CD4-positive, alpha-beta T cell (primary cell): ENCODE measurements around the gene WFDC13. TPM values are rescaled to one million over a fixed set of nuclear protein-coding genes. Genes with fewer than 3 reads are reported as not detected.

ENCODE experiments used
- ATAC-seq: fragments of 200-7000 bp; cut with Tn5 transposase; one replicate; pipeline ENCODE4 v1.10.0; 2022; ENCODE audit warnings: mild to moderate bottlenecking; ENCODE audit not compliant: poor library complexity
- CTCF ChIA-PET: fragments of 350-600 bp; sonication (Branson Sonifier 250); formaldehyde crosslinking; loops from one replicate; lab custom pipeline; 2021; ENCODE audit warnings: antibody characterized with exemption, inconsistent platforms; lab: Charles Lee
- POLR2A ChIA-PET: fragments of 350-600 bp; sonication (Branson Sonifier 250); formaldehyde crosslinking; loops from one replicate; lab custom pipeline; 2021; ENCODE audit warnings: antibody characterized with exemption, inconsistent platforms; lab: Charles Lee
- DNase-seq, 14 experiments: peaks; one replicate each; pipeline ENCODE4 v3.0.0-alpha.2; 2013 to 2020; ENCODE audit warnings: mixed read lengths in 2 of 14
- H3K27ac ChIP-seq, 2 donors: one replicate each; pipeline versions ENCODE4 v1.5.1 to v1.7.0; 2013; ENCODE audit warnings: low read length in 2 of 2, low read depth in 1 of 2, mild to moderate bottlenecking in 1 of 2
- H3K27me3 ChIP-seq, 2 experiments: 1 replicate in 1 of 2; 2 replicates in 1 of 2; pipeline versions ENCODE4 v1.6.1 to v1.7.0; 2013; ENCODE audit warnings: low read length in 2 of 2, control low read depth in 1 of 2, mild to moderate bottlenecking in 1 of 2, moderate library complexity in 1 of 2; ENCODE audit not compliant: insufficient read depth in 2 of 2, control insufficient read depth in 1 of 2
- H3K36me3 ChIP-seq: one replicate; pipeline ENCODE4 v1.6.1; 2013; ENCODE audit warnings: low read length, control low read depth; ENCODE audit not compliant: insufficient read depth
- H3K4me1 ChIP-seq: one replicate; pipeline ENCODE4 v1.6.1; 2013; ENCODE audit warnings: low read length, control low read depth; ENCODE audit not compliant: insufficient read depth
- H3K4me3 ChIP-seq: one replicate; pipeline ENCODE4 v1.5.1; 2013; ENCODE audit warnings: mild to moderate bottlenecking, low read length, moderate library complexity
- H3K9me3 ChIP-seq, 2 experiments: 1 replicate in 1 of 2; 2 replicates in 1 of 2; pipeline versions ENCODE4 v1.6.1 to v1.7.0; 2013; ENCODE audit warnings: low read length in 2 of 2, mild to moderate bottlenecking in 2 of 2, control low read depth in 1 of 2, moderate library complexity in 1 of 2; ENCODE audit not compliant: control insufficient read depth in 1 of 2, insufficient read depth in 1 of 2
- H3K27ac Mint-ChIP-seq: one replicate; pipeline ENCODE4 v1.8.0; 2020; ENCODE audit warnings: mixed read lengths
- H3K27me3 Mint-ChIP-seq: one replicate; pipeline ENCODE4 v1.8.0; 2021; ENCODE audit warnings: mixed read lengths
- H3K36me3 Mint-ChIP-seq: one replicate; pipeline ENCODE4 v1.8.0; 2021; ENCODE audit warnings: low read depth, mixed read lengths
- H3K4me1 Mint-ChIP-seq: one replicate; pipeline ENCODE4 v1.8.0; 2021; ENCODE audit warnings: low read depth, mixed read lengths
- H3K4me3 Mint-ChIP-seq: one replicate; pipeline ENCODE4 v1.8.0; 2020; ENCODE audit warnings: mild to moderate bottlenecking, mixed read lengths
- H3K9me3 Mint-ChIP-seq: one replicate; pipeline ENCODE4 v1.8.0; 2020; ENCODE audit warnings: mixed read lengths
- CTCF ChIP-seq: fragments of 200-600 bp; IDR thresholded peaks from one replicate; pipeline ENCODE4 v1.8.0; 2022; ENCODE audit warnings: antibody characterized with exemption, mild to moderate bottlenecking
- intact Hi-C, 2 experiments: fragments of 100-400 bp; cut with DNase I in 1 of 2; cut with micrococcal nuclease in 1 of 2; formaldehyde crosslinking; loops; one replicate each; pipeline versions ENCODE4 v1.15.1 to v1.9.0; 2023 to 2025; cut with DNase I, micrococcal nuclease
- microRNA-seq: library from miRNA; unstranded; fragments of <30 nt; microRNA quantifications from one replicate; pipeline ENCODE4 v1.2.0, GENCODE V29; 2021; ENCODE audit warnings: borderline microRNAs expressed, borderline replicate concordance
- total RNA-seq, 174 experiments: library from RNA in 2 of 174; stranded (reverse) in 2 of 174; gene quantifications; one replicate each; pipeline ENCODE4 v1.2.3 and lab custom pipeline; 2021 to 2026

WFDC13 gene
- total RNA-seq, 2 experiments from 2014 or later, result not detected

GRCh38 chr20:45752746-45753145 lies 50.9 kb downstream of the WFDC13 start:
- Histone ChIP-seq H3K27ac (no peak overlapping the region), H3K4me3 (no peak overlapping the region), H3K9me3 (no peaks in the 10 kb centered on the region), H3K27me3 (peaks cover 0 to 17% of the 10 kb centered on the region in 2 experiments), H3K36me3 (no peaks in the 10 kb centered on the region), H3K4me1 (no peaks in the 10 kb centered on the region)
- H3K4me3 Mint-ChIP-seq, result no peak overlapping the region
- peaks cover 13% of the 10 kb centered on the region for H3K27me3 Mint-ChIP-seq
- ChIA-PET CTCF (no interaction called here), POLR2A (no interaction called here)
- TF ChIP-seq CTCF, result no peak
- intact Hi-C loops, result no loop called here
- H3K27ac Mint-ChIP-seq, result no peak overlapping the region
- H3K4me1 Mint-ChIP-seq, result no peaks in the 10 kb centered on the region
- H3K9me3 Mint-ChIP-seq, result peaks cover 5% of the 10 kb centered on the region
- H3K36me3 Mint-ChIP-seq, result no peaks in the 10 kb centered on the region
- ATAC-seq (no peak), DNase-seq (no peak)

- Mint-ChIP-seq H3K4me1 (no peaks in the 10 kb centered on the region), H3K27me3 (peaks cover 8% of the 10 kb centered on the region), H3K4me3 (no peak overlapping the region), H3K36me3 (no peaks in the 10 kb centered on the region), H3K9me3 (peaks cover 5% of the 10 kb centered on the region), H3K27ac (no peak overlapping the region)
- Histone ChIP-seq H3K4me1 (no peaks in the 10 kb centered on the region), H3K27ac (no peak overlapping the region), H3K9me3 (no peaks in the 10 kb centered on the region), H3K27me3 (no peaks in the 10 kb centered on the region), H3K36me3 (no peaks in the 10 kb centered on the region), H3K4me3 (no peak overlapping the region)
- DNase-seq (no peak), ATAC-seq (no peak)
- TF ChIP-seq CTCF, result no peak
- intact Hi-C loops, result no loop called here
- CTCF ChIA-PET, result no interaction called here
- POLR2A ChIA-PET, result no interaction called here
Observed at GRCh38 chr20:45758096-45758495, 56.3 kb downstream of the WFDC13 start.

Small RNAs within 50 kb of the gene (microRNA-seq; reads per million reads assigned to microRNA genes)
- not detected for gene MIR3617

Other genes starting within 250 kb of the WFDC13 start
- not detected for gene WFDC2, start 232.3 kb upstream of the WFDC13 start, total RNA-seq
- gene SPINT3, start 186.4 kb upstream of the WFDC13 start, total RNA-seq, result not detected
- not detected for gene WFDC6, start 162.6 kb upstream of the WFDC13 start, total RNA-seq
- not detected for gene EPPIN, start 154.6 kb upstream of the WFDC13 start, total RNA-seq
- not detected for gene WFDC8, start 122.8 kb upstream of the WFDC13 start, total RNA-seq
- not detected for gene WFDC10A, start 72.3 kb upstream of the WFDC13 start, total RNA-seq
- gene WFDC9, start 70.8 kb upstream of the WFDC13 start, total RNA-seq, result not detected
- gene WFDC11, start 31.8 kb upstream of the WFDC13 start, total RNA-seq, result not detected
- gene WFDC10B, start 3.0 kb downstream of the WFDC13 start, total RNA-seq, result not detected
- gene SPINT4, start 20.3 kb downstream of the WFDC13 start, total RNA-seq, result not detected
- not detected for gene WFDC3, start 89.8 kb downstream of the WFDC13 start, total RNA-seq
- gene DNTTIP1, start 89.9 kb downstream of the WFDC13 start, total RNA-seq, result 10 to 100 TPM in 1 of 2 experiments, 1 to 10 TPM in 1; 9.3 to 10.4 TPM
- under 1 TPM; 0.52 to 0.64 TPM for gene UBE2C, start 110.6 kb downstream of the WFDC13 start, total RNA-seq
- gene TNNC2, start 125.3 kb downstream of the WFDC13 start, total RNA-seq, result 1 to 10 TPM; 1.2 to 1.5 TPM
- under 1 TPM; 0.36 to 0.89 TPM for gene SNX21, start 131.8 kb downstream of the WFDC13 start, total RNA-seq
- 10 to 100 TPM; 19.1 to 19.9 TPM for gene ACOT8, start 155.4 kb downstream of the WFDC13 start, total RNA-seq
- under 1 TPM; 0.36 to 0.44 TPM for gene ZSWIM3, start 155.6 kb downstream of the WFDC13 start, total RNA-seq
- gene ZSWIM1, start 179.2 kb downstream of the WFDC13 start, total RNA-seq, result 10 to 100 TPM in 1 of 2 experiments, 1 to 10 TPM in 1; 9.3 to 10.7 TPM
- gene SPATA25, start 185.6 kb downstream of the WFDC13 start, total RNA-seq, result 1 to 10 TPM in 1 of 2 experiments, under 1 TPM in 1; 0.49 to 1.3 TPM
- 1 to 10 TPM; 1.5 to 2.5 TPM for gene NEURL2, start 189.2 kb downstream of the WFDC13 start, total RNA-seq
- gene CTSA, start 189.3 kb downstream of the WFDC13 start, total RNA-seq, result 10 to 100 TPM; 40.3 to 42.6 TPM
- not detected for gene PLTP, start 210.1 kb downstream of the WFDC13 start, total RNA-seq
- 100 to 1,000 TPM; 100 TPM for gene PCIF1, start 232.6 kb downstream of the WFDC13 start, total RNA-seq